GOT3 (cell line): ENCODE results near the gene EMP3.
"Not testable (repeated sequence)": the region's sequence is repeated elsewhere in the genome, so short reads cannot be mapped to it uniquely, and the experiment has no call there.

ENCODE experiments used
- DNase-seq: peaks from one replicate; lab custom pipeline; 2025; ENCODE audit warnings: mixed read lengths; lab: John Stamatoyannopoulos, UW

Gene EMP3

GRCh38 chr19:48325265-48325910, at the start of gene EMP3:
Gene EMP3, plus strand, starts transcription at chr19:48325552. Its CDS starts 1,293 bp downstream, at chr19:48326845.
- peak; percentile 70 for DNase-seq

GRCh38 chr19:48279747-48280146, 45.6 kb upstream of the EMP3 start:
- no peak for DNase-seq

DNA sequence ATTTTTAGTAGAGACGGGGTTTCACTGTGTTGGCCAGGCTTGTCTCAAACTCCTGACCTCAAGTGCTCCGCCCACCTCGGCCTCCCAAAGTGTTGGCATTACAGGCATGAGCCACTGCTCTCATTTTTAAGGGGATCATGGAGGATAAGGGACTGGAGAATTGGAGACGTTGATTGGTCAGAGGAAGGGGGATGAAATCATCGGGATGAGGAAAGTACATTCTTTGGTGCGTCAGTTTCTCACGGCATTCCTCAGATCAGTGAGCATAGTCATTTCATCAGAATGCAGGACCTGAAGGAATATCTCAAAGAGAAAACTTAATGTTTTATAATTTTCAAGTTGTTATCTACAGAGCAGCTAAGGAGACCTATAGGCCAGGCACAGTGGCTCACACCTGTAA, 41.4 kb upstream of the EMP3 start:
- no peak for DNase-seq

DNA sequence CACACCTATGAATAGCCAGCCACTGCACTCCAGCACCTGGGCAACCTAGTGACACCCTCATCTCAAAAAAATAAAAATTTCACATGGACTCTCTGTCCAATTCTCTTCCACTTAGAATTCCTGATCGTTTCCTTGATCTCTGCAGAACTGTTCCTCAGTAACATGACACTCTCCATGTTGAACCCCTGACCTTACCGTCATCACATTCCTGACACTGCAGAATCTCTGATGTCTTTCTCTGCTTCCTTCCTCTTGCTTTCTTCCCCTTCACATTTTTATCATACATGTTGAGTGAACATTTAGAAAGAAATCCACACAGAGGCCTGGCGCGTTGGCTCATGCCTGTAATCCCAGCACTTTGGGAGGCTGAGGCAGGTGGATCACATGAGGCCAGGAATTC, 40.5 kb upstream of the EMP3 start:
- DNase-seq, result no peak

DNA sequence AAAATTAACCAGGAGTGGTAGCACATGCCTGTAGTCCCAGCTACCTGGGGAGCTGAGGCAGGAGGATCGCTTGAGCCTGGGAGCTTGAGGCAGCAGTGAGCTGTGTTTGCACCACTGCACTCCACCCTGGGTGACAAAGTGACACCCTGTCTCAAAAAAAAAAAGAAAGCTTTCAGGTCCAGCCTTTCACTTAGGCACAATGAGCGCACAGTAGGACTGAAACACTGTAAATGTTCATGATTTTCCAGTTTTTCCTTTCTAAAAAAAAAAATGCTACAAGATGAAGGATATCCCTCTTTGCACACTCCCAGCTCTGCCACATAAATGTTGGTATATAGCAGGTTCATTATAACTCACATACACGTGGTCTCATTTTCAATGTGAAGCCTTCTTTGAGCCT, 37.6 kb upstream of the EMP3 start:
- DNase-seq, result no peak

DNA sequence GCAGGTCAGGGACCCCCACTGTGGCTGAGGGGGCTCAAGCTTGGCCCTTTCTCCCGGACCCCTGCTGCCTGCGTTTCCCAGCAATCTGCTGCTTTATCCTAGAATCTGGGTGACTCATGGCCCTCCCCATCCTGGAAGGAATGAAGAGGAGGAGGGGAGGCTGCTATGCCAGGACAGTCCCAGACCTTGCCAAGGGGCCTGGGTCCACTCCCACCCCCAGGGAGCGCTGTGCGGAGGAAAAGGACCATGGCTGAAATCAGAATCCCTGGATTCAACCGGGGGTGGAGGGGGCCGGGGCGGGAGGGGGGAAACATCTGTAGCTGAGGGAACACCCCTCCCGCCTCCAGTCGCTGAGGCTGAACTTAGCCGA, 35.0 kb upstream of the EMP3 start:
- no peak for DNase-seq

DNA sequence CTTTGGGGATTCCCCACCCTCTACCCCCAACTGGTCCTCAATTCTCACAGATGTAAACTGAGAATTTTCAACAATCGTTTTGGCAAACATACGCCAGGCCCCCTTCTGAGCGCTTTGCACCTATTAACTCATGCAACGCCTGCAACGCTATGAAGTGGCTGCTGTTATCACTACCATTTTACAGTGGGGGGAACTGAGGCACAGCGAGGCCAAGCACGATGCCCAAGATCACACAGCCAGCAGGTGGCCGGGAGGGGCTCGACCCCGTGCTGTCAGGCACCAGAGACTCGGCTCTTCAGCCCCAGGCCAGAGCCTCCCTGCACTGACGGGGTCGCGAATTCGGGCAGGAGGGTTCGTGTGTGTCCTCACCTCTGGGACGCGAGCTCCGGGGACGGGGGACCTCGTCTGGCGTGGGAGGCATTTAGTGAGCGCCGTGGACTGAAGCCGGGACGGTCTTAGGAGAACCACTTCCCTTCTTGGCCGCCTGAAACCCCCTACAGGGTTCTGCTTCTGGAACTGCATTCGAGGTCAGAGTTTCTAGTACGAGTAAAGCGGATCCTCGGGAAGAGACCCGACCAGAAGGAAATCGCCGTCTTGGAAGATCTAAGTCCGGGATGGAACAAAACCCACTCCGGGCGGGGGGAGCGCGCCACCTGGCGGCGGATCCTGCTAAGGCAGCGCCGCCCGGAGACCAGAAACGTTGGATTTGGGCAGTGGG, 34.4 kb upstream of the EMP3 start:
- DNase-seq, result peak; percentile 54

GRCh38 chr19:48291489-48291815, 33.9 kb upstream of the EMP3 start:
- not testable (repeated sequence) for DNase-seq

DNA sequence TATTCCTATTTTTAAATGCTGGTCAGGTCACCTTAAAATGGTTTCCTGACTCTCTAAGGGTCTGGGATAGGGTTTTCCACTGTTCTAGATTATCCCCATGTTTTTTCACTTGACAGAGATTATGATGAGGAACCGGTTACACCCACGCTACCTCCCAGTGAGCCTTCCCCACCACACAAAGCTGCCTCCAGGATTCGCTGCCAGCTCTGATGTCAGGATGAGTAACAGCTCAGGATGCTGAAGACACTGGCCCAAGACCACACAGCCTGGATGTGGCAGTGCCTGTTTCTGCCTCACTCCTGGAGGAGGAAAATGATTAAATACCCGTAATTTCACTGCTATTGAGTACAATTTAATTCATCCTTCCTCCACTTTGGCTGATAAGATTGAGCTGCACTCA, 32.6 kb upstream of the EMP3 start:
- no peak for DNase-seq

DNA sequence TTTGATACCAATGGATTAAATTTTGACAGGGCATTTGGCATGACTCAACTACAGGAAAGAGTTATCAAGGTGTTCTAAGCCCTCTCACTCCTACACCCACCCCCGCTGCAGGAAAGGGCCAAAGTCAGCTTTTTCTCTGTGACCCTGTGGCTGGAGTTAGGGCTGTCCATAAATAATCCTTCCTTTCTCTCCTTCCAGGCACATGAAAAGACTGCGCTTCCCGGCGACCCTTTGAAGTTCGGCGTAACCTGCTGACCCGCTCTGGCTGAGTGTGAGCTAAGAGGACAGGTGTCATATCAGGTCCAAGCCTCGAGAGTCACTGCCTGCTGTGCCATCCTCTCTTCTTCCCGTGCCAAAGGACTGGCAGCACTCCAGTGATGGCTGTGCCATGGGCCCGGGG, 29.9 kb upstream of the EMP3 start:
- no peak for DNase-seq

DNA sequence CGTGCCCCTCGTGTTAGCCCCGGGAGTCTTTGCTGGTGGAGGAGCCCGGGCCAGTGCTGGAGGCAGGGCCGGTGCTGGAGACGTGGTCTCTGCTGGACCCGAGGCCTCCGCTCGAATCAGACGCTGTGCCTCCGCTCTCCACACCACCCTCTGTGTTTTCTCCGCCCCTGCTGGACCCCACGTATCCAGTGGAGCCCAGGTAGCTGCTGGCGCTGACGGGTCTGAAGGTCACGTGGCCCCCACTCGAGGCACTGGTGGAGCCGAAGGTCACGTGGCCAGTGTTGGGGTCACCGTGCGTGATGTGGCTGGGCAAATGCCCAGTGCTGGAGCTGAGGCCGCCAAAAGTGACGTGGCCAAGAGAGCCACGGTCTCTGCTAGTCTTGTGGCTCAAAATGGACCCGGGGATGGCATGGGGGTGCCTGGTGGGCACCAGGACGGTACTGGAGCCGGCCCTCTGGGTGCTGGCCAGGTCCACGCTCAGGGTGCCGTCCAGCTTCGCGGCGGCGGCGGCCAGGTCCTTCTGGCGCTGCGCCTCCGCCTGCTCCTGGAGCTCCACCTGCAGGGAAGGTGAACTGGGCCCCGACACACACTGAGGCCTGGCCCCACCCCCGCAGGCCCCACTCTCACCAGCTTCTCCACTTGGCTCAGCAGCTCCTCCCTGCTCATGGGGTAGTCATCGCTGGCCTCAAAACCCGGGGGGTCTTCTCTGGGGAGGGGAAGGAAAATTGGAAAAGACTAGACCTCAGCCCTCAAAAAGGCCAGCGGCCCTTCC, 28.2 kb upstream of the EMP3 start:
- no peak for DNase-seq

DNA sequence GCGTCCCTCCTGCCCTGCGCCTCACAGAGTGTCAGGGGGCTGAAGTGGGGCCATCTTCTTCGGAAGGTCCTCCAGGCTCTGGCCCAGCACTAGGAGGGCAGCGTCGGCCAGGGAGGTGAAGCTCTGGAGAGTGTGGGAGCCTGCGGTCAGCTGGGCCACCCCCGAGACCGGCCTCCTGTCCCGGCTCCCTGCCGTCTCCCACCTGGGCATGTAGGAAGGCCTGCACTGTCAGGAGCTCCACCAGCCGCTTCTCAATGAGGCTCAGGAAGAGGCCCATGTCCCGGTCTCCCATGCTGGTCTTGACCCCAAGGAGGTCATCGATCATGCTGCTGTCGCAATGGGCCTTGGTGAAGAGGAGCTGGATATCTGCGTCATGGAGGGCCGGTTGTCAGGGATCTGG, 27.4 kb upstream of the EMP3 start:
- DNase-seq, result no peak

GRCh38 chr19:48301886-48302599, 23.3 kb upstream of the EMP3 start:
- no peak for DNase-seq

DNA sequence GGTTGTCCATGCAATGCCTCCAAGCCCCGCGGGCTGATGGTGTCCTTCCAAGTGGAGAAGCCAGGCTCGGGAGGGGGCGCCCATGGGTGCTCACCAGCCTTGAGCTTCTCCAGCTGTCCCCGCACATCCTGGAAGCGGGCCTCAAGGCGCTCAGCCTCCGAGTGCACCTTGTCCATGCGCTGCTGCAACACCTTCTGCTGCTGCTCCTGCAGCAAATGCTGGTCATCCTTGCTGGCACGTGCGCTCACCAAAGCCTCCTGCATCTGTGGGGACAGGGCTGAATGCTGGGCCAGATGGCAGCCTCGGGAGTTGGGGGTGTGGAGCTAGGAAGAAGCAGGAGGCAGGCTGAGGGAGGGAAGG, 22.8 kb upstream of the EMP3 start:
- DNase-seq, result no peak

DNA sequence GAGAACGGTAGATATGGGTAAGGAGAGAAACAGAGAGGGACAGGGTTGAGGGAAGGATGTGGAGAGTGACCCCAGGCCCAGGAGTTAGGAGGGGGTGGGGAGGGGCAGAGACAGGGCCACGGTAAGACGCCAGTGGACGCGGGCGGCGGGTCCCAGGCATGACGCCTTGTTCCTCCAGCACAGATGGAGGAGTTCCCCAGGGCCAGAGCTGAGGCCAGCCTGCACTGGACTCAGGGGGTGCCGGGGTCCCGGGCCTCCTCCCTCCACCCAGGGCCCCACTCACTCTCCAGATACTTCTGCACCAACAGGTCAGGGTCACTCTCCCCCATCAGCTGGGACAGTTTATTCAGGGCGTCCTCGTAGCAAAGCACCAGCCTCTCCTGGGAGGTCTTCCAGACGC, 22.0 kb upstream of the EMP3 start:
- no peak for DNase-seq

GRCh38 chr19:48303866-48304265, 21.5 kb upstream of the EMP3 start:
- no peak for DNase-seq

DNA sequence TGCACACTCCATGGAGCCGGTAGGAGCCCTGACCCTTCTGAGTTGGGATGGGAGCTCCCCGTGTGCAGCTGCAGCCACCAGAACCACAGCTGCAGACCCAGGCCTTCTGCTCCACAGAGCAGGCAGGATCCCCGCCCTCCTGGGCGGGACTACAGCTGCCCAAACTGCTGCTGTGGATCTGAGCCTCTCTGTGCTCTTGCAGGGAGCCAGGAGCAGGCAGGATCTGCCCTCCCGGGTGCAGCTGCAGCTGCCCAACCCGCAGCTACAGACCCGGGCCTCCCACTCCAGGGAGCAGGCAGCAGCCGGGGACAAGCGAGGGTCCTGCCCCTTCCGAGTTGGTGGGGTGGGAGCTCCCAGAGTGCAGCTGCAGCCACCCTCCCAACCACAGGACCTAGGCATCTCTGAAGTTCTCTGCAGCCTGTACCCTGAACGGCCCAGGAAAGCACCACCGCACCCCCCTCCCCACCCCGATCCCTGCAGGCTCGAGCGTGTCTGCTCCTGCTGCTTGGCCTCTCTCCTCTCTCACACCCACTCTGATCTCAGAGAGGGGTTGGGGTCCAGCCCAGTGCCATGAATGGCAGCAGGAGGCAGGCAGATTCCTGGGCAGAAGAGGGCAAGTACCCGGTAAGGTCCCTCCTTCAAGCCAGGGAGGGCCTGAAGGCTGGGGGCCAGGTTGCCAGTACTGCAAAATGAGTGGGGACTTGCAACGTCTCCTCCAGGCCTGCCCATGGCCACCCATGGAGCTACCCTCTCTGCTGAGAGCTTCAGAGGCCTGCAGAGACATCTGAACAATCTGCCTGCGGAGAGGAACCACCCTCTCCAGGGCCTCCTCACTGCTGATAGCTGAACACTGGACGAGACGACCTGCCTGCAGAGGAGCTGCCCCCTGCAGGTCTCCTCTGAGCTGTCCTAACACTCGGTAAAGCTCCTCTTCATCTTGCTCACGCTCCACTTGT, 16.4 kb upstream of the EMP3 start:
- no peak for DNase-seq

- not testable (repeated sequence) for DNase-seq
Observed at GRCh38 chr19:48309731-48310130, 15.6 kb upstream of the EMP3 start.

DNA sequence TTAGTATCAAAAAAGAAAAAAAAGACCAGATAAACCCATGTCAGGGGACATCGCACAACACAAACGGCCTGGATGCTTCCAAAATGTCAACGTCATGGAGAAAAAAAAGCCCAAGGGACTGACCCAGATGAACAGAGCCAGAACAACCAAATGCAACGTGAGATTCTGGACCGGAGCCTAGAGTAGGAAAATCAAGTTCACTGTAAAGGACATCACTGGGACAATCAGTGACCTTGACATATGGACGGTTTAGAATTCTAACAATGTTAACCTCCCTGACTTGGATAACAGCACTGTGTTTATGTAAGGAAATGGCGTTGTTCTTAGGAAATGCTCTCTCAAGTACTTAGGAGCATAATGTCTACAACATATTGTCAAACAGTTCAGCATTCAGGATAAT, 15.1 kb upstream of the EMP3 start:
- DNase-seq, result no peak

DNA sequence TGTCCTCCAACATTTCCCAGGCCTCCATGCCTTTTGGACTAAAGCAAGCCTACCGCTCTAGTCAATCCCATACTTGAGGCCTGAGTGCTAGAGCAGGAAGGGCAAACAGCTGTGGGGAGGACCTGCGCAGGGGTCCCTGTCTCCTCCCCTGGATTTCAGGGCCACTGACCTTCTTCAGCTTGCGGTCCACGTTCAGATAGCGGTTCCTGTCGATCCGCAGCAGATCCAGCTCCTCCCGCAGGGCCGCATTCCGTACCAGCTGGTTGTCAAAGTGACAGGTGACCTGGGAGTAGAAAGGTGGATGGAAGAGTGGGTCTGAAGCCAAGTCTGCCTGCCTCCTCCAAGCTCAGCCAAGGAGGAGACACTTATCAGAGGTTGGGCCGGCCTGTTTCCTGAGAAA, 14.0 kb upstream of the EMP3 start:
- no peak for DNase-seq

- no peak for DNase-seq
Observed at GRCh38 chr19:48315712-48316111, 9.6 kb upstream of the EMP3 start.

DNA sequence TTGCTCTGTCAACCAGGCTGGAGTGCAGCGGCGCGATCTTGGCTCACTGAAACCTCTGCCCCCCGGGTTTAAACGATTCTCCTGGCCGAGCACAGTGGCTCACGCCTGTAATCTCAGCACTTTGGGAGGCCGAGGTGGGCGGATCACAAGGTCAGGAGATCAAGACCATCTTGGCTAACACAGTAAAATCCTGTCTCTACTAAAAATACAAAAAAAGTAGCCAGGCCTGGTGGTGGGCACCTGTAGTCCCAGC, 7.7 kb upstream of the EMP3 start:
- DNase-seq, result not testable (repeated sequence)
